Activated T-cell treated with anti-CD3 and anti-CD28 coated beads for 24 hours (primary cell): Measurements from ENCODE around the gene RALGDS.
"Not testable (repeated sequence)": the region's sequence is repeated elsewhere in the genome, so short reads cannot be mapped to it uniquely, and the experiment has no call there.

Experiments
- DNase-seq: peaks from one replicate; pipeline ENCODE4 v3.0.0-alpha.2; 2020; ENCODE audit warnings: low read depth

RALGDS gene

GRCh38 chr9:133088146-133088750 lies 32.8 kb downstream of the RALGDS start:
- no peak for DNase-seq

GRCh38 chr9:133087429-133088145 lies 33.5 kb downstream of the RALGDS start:
- DNase-seq, result no peak

- DNase-seq, result no peak
Measured at GRCh38 chr9:133086894-133087293, 34.1 kb downstream of the RALGDS start.

- DNase-seq, result not testable (repeated sequence)
Measured at GRCh38 chr9:133086212-133086860, 34.7 kb downstream of the RALGDS start.

GRCh38 chr9:133083688-133084087 lies 37.4 kb downstream of the RALGDS start:
- not testable (repeated sequence) for DNase-seq

GRCh38 chr9:133081957-133082644 lies 38.9 kb downstream of the RALGDS start:
- not testable (repeated sequence) for DNase-seq

- not testable (repeated sequence) for DNase-seq
Measured at GRCh38 chr9:133080786-133081779, 40.0 kb downstream of the RALGDS start.

- no peak for DNase-seq
Measured at GRCh38 chr9:133080161-133080560, 40.9 kb downstream of the RALGDS start.

GRCh38 chr9:133078486-133078885 lies 42.6 kb downstream of the RALGDS start:
- no peak for DNase-seq

GRCh38 chr9:133076691-133077090 lies 44.3 kb downstream of the RALGDS start:
- DNase-seq, result no peak

- DNase-seq, result no peak
Measured at GRCh38 chr9:133075925-133076630, 45.0 kb downstream of the RALGDS start.

- no peak for DNase-seq
Measured at GRCh38 chr9:133074111-133074651, 46.9 kb downstream of the RALGDS start.

- DNase-seq, result no peak
Measured at GRCh38 chr9:133073086-133074014, 47.7 kb downstream of the RALGDS start.

- not testable (repeated sequence) for DNase-seq
Measured at GRCh38 chr9:133072210-133072609, 48.8 kb downstream of the RALGDS start.

- DNase-seq, result no peak
Measured at GRCh38 chr9:133071484-133072150, 49.4 kb downstream of the RALGDS start.

GRCh38 chr9:133070985-133071384 lies 50.1 kb downstream of the RALGDS start:
- DNase-seq, result not testable (repeated sequence)

GRCh38 chr9:133070500-133070961 lies 50.5 kb downstream of the RALGDS start:
- not testable (repeated sequence) for DNase-seq

GRCh38 chr9:133068431-133068830 lies 52.6 kb downstream of the RALGDS start:
- DNase-seq, result not testable (repeated sequence)

- no peak for DNase-seq
Measured at GRCh38 chr9:133067813-133068212, 53.2 kb downstream of the RALGDS start.
